ENCODE data around the gene ADCY2.

ADCY2 gene

DNA sequence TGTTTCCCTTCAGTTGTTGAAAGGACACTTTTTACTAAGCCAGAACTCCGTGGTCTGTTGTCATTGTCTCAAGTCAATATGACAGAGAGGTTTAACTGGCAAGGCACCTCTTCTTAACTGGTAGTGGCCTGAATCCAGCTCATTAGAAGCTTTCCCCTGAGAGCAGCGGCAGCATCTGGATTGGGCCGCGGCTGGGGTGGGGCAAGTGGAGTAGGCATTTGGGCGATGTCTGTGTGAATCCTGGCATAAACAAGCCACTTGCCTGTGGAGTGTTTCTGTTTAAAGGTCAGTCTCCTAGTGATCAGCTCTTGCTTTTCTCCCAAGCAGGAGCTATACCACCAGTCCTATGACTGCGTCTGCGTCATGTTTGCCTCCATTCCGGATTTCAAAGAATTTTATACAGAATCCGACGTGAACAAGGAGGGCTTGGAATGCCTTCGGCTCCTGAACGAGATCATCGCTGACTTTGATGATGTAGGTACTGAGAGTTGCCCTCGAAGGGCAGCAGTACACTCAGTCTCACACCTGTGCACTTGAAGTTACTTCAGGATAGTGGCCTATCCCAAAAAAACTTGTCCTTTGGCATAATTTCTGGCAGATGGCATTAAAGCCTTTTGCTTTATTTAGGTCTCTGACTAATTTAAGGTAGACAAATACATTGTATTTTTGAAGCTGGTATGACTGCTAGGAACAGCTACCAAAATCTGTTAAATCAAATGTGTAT, 406.1 kb downstream of the ADCY2 start:
- DNase-seq = no peak

DNA sequence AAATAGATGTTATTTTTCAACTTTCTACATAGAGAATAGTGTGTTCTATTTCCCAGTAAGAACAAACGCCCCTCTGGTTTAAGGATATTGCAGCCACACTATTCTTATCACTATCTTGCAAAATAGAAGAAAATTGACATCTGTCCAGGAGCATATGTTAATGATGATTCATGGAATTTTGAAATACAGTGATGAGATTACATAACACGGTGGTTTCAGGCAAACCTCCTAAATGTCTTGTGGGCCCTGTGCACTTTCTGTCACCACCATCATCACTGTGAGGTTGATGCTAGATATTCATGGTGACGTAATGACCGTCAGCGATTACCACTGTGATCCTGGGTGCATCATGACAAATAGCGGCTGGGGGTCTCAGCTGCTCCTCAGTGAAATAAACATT, 406.9 kb downstream of the ADCY2 start:
- no peak for DNase-seq

- DNase-seq = no peak
Measured at GRCh38 chr5:7803937-7804336, 408.0 kb downstream of the ADCY2 start.

DNA sequence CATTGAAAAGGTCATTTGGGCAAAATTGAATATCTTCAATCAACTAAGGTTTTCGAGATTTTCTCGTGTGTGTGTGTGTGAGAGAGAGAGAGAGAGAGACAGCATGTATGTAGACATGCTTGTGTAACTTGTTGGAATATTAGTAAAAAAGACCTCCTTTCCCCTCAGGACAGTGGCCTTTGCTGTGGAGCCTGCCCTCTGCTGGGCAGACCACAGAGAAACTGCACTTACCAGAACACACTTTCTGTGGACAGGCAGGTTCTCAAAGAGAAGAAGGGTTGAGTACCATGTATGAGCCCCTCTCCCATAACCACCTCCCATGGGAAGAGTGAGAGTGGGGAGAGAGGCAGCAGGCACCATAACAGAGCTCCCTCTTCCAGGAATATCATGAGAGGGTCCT, 409.4 kb downstream of the ADCY2 start:
- no peak for DNase-seq

GRCh38 chr5:7808998-7809397, 413.1 kb downstream of the ADCY2 start:
- no peak for DNase-seq

- no peak for DNase-seq
Measured at GRCh38 chr5:7811715-7812114, 415.8 kb downstream of the ADCY2 start.

DNA sequence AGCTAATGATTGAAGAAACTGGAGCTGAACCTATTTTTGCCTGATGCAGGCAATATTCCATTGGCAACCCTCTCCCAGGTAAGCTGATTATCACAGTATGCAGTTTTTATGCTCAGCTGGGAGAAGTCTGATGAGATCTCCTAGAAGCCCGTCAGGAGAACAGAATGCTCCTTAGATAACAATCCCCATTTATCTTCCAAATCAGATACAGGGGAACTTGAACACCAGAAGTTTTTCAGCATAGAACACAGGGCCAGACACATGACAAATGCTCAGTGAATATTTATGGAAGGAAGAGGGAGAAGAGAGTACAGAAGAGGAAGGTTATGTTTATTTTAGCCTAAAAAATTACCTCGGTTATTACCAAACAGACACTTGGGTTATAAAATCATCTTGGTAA, 417.1 kb downstream of the ADCY2 start:
- DNase-seq = no peak

GRCh38 chr5:7813576-7813975, 417.6 kb downstream of the ADCY2 start:
- no peak for DNase-seq

DNA sequence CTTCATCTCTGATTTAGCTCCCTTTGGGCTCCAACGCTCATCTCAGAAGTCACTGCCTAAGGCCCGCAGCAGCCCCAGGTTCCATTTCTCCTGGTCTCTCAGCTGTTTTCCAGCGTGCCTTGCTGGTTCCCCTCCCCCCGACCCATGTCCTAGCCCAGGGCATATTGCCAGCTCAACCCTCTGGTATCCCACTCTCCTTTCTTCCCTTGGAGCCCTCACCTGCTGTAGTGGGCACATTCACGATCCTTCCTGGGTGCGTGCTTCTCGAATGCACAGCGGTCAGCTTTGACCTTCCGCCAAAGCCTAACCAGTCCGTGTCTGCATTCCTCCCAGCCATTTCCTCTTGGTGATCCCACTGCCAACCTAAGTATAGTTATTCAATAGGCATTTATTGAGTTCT, 418.9 kb downstream of the ADCY2 start:
- DNase-seq = no peak

DNA sequence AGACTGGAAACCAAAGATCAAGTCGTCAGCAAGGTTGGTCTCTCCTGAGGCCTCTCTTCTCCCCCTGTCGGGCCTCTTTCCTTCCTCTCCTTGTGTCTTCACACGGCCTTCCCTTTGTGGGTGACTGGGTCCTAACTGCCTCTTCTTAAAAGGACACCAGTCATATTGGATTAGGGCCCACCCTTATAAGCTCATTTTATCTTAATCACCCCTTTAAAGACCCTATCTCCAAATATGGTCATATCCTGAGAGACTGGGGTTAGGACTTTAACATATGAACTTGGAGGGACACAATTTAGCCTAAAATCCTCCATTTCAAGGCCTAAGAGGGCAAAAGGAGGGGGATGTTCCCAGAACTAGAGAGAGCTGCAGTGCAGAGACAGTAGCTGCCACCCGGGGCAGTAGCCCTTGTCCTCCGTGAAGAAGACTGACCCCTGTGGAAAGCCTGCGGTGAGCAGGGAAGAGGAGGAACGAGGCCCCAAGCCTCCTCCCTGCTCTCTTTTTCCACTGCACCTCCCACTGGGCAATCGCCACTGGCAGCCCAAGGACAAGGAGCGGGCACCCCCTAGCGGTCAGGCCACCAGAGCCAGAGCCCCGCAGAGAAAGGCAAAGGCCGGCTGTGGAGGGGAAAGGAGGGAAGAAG, 420.1 kb downstream of the ADCY2 start:
- DNase-seq = peak; percentile 64

GRCh38 chr5:7816535-7816901, 420.6 kb downstream of the ADCY2 start:
- no peak for DNase-seq

GRCh38 chr5:7822449-7822848, 426.5 kb downstream of the ADCY2 start:
- no peak for DNase-seq

DNA sequence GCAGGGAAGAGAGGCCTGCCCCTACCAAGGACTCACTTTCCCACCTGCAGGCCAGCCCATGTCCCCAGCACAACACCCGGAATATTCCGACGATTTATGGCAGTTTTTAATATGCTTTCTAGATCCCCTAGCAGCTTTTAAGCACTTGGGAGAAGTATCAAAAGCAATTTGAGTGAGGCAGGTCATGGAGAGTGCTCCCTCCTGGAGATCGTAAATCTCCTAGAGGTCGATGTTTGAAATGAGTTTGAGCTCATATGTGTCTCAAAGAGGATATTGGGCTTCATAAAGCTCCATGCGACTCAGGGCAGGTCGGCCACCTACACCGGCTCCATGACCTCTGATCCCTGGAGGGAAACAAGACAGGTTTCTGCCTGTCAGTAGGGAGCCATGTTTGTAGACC, 427.7 kb downstream of the ADCY2 start:
- no peak for DNase-seq

GRCh38 chr5:7824995-7825394, 429.1 kb downstream of the ADCY2 start:
- DNase-seq = no peak

- no peak for DNase-seq
Measured at GRCh38 chr5:7825630-7826029, 429.7 kb downstream of the ADCY2 start.

- no peak for DNase-seq
Measured at GRCh38 chr5:7827610-7828009, 431.7 kb downstream of the ADCY2 start.

DNA sequence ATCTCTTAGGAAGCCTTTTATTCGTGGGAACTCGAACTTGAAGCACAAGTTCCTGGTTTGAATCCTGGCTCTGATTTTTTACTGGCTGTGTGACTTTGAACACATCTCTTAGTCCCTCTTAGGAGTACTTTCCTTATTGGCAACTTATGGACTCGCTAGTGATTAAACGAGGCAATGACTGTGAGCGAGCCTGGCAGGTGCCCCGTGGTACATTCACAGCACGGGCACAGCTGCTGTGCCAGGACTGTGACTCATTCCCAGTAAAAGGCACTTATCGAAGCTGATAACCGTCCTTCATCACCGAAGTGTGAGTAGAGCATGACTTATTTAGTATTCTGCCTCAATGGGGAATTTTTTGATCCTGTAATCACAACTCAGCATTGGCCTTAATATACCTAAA, 432.3 kb downstream of the ADCY2 start:
- DNase-seq = no peak

- no peak for DNase-seq
Measured at GRCh38 chr5:7834982-7835381, 439.0 kb downstream of the ADCY2 start.

DNA sequence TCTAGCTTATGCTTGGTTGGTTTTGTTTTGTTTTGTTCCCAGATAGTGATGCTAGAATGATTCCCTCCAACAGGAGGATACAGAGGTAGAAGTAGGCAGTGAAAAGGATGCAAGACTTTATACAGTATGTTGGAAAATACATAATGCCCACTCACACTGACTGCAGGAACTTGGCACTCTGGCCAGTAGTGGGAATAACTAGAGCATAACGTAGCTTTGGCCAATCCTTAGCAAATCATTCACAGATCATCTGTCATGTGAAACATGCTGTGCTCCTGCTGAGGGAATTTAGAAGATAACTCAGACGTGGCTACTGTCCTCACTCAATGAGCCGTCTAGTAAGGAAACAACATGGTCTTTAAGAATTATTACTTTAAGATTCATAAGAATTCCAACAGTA, 441.5 kb downstream of the ADCY2 start:
- no peak for DNase-seq

DNA sequence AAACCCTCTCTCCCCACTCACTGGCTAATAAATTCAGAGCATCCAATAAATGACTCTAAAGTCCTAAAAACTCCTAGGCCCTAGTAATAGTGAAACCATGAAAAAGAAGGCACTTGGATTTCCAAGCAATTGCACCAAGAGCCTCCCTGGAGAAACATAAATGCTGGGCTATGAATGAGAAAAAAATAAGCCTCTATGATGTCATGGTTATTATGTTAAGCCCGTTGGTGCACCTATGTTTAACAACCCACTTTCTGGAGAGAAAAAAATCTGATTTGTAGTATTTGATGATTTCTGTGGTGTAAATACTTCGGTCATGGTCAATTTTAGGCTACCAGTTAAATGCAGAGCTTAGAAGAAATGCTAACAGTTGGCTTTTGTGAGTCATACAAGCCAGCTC, 446.6 kb downstream of the ADCY2 start:
- no peak for DNase-seq

GRCh38 chr5:7844901-7845300, 449.0 kb downstream of the ADCY2 start:
- DNase-seq = no peak

GRCh38 chr5:7845557-7845956, 449.6 kb downstream of the ADCY2 start:
- no peak for DNase-seq

GRCh38 chr5:7846327-7846726, 450.4 kb downstream of the ADCY2 start:
- no peak for DNase-seq

DNA sequence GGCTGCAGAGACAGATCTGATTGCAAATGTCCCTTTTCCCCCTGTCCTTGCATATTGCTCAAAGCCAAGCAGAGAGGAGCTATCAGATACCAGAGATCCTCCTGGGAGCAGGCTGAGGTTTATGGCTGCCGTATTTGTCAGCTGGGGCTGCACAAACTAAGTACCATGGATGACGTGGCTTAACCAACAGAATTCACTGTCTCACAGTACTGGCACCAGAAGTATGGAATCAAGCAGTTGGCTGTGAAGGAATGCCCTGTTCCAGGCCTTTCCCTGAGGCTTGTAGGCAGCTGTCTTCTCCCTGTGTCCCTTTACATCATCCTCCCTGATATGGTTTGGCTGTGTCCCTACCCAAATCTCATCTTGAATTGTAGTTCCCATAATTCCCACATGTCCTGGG, 452.4 kb downstream of the ADCY2 start:
- DNase-seq = no peak

Data from stimulated activated CD4-positive, alpha-beta T cell treated with anti-CD3 and anti-CD28 coated beads, Interleukin-4, amount 100 ng/mL, for 24 hours (primary cell).